ENCODE measurements around the gene RNF214. TPM values are rescaled to one million over a fixed set of nuclear protein-coding genes. Genes with fewer than 3 reads are reported as not detected.

The RNF214 gene
- polyA plus RNA-seq, 4 donors, result 6.9 to 17.8 (median 8.9) TPM

Other genes starting within 250 kb of the RNF214 start
- 10 to 100 TPM in 2 of 4 donors, 1 to 10 TPM in 2; 4.9 to 35.3 (median 9.0) TPM for gene SIK3, start 134.2 kb upstream of the RNF214 start, polyA plus RNA-seq
- gene PAFAH1B2, start 88.4 kb upstream of the RNF214 start, polyA plus RNA-seq, result 10 to 100 TPM; 23.2 to 44.7 (median 25.7) TPM
- 10 to 100 TPM; 27.6 to 96.6 (median 55.8) TPM for gene SIDT2, start 53.9 kb upstream of the RNF214 start, polyA plus RNA-seq
- 100 to 1,000 TPM in 2 of 4 donors, 10 to 100 TPM in 2; 57.9 to 611 (median 134) TPM for gene TAGLN, start 33.3 kb upstream of the RNF214 start, polyA plus RNA-seq
- gene PCSK7, start 598 bp upstream of the RNF214 start, polyA plus RNA-seq, result 10 to 100 TPM; 32.0 to 60.8 (median 42.4) TPM
- gene BACE1-AS, start 58.7 kb downstream of the RNF214 start, polyA plus RNA-seq, result 10 to 100 TPM in 1 of 4 donors, 1 to 10 TPM in 3; 1.6 to 12.5 (median 5.7) TPM
- gene BACE1, start 83.6 kb downstream of the RNF214 start, polyA plus RNA-seq, result 10 to 100 TPM in 1 of 4 donors, 1 to 10 TPM in 3; 1.6 to 27.9 (median 5.8) TPM
- 10 to 100 TPM in 2 of 4 donors, 1 to 10 TPM in 2; 2.9 to 23.9 (median 8.8) TPM for gene CEP164, start 95.2 kb downstream of the RNF214 start, polyA plus RNA-seq